Body of pancreas (tissue), 4 donors: Measurements from ENCODE around the gene DNAJC11.

ENCODE experiments used
- POLR2A ChIP-seq, 3 donors: fragments of 450-650 bp; IDR thresholded peaks; one replicate each; pipeline ENCODE4 v1.6.1; 2016; ENCODE audit warnings: antibody characterized with exemption in 3 of 3, mild to moderate bottlenecking in 2 of 3
- TF ChIP-seq, protein P1 (sequence below), 7 experiments: fragments of 450-650 bp in 4 of 7; fragments of 200-600 bp in 3 of 7; sonication (generic) in 3 of 7; IDR thresholded peaks; one replicate each; pipeline ENCODE4 v1.5.1; 2016 to 2019; ENCODE audit warnings: antibody characterized with exemption in 7 of 7

DNA sequence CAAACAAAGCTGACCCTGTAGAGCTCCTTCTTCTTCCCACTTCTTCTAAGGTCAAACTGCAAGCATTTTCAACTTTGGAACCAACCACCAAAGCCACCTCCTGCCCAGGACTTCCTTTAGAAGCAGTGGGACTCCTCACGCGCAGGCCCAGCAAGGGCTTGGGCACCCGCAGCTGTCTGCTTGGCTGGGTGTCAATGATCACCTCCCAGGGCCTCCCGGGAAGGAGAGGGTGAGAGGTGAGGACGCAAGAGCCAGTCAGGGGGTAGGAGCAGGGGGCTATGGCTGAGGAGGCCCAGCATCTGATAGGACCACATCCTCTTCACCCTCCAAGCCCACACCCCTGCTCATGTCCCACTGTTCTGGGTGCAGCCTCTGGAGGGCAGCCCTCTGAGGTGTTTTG is 109.2 kb downstream of the DNAJC11 start:
- TF ChIP-seq, protein P1, sequence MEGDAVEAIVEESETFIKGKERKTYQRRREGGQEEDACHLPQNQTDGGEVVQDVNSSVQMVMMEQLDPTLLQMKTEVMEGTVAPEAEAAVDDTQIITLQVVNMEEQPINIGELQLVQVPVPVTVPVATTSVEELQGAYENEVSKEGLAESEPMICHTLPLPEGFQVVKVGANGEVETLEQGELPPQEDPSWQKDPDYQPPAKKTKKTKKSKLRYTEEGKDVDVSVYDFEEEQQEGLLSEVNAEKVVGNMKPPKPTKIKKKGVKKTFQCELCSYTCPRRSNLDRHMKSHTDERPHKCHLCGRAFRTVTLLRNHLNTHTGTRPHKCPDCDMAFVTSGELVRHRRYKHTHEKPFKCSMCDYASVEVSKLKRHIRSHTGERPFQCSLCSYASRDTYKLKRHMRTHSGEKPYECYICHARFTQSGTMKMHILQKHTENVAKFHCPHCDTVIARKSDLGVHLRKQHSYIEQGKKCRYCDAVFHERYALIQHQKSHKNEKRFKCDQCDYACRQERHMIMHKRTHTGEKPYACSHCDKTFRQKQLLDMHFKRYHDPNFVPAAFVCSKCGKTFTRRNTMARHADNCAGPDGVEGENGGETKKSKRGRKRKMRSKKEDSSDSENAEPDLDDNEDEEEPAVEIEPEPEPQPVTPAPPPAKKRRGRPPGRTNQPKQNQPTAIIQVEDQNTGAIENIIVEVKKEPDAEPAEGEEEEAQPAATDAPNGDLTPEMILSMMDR (IDR thresholded peaks at IDR 0.05): no peak
- TF ChIP-seq POLR2A (IDR thresholded peaks at IDR 0.05): no peak
